SJCRH30 (cell line): ENCODE data around the gene SMG7. TPM values are rescaled to one million over a fixed set of nuclear protein-coding genes. Genes with fewer than 3 reads are reported as not detected.

ENCODE experiments used
- DNase-seq, 2 experiments: peaks; one replicate each; pipeline ENCODE4 v3.0.0-alpha.2; 2015 to 2020
- H3K27ac ChIP-seq: fragments of 250-450 bp; sonication (Bioruptor Pico); 2 replicates; pipeline ENCODE4 v1.5.1; 2020; ENCODE audit warnings: mild to moderate bottlenecking, moderate library complexity
- H3K27me3 ChIP-seq: fragments of 250-450 bp; sonication (Bioruptor Pico); 2 replicates; pipeline ENCODE4 v1.5.1; 2020; ENCODE audit warnings: mild to moderate bottlenecking, moderate library complexity
- H3K36me3 ChIP-seq: fragments of 250-450 bp; sonication (Bioruptor Pico); 2 replicates; pipeline ENCODE4 v1.5.1; 2020; ENCODE audit warnings: mild to moderate bottlenecking, moderate library complexity
- H3K4me1 ChIP-seq: fragments of 250-450 bp; sonication (Bioruptor Pico); 2 replicates; pipeline ENCODE4 v1.5.1; 2020; ENCODE audit warnings: mild to moderate bottlenecking, moderate library complexity
- H3K4me3 ChIP-seq: fragments of 250-450 bp; sonication (Bioruptor Pico); 2 replicates; pipeline ENCODE4 v1.5.1; 2020; ENCODE audit warnings: mild to moderate bottlenecking, moderate library complexity
- H3K9me3 ChIP-seq: fragments of 250-450 bp; sonication (Bioruptor Pico); replicated peaks from 2 replicates; pipeline ENCODE4 v1.5.1; 2020; ENCODE audit warnings: mild to moderate bottlenecking, moderate library complexity
- total RNA-seq: library from RNA; depleted of rRNA; stranded (reverse); fragments of >200 nt; shearing (Covaris generic); gene quantifications from 2 replicates; pipeline ENCODE4 v1.2.3, GENCODE V29; 2014

SMG7 gene
- total RNA-seq, 1 experiment from 2014 or later: 19.1 TPM

- Histone ChIP-seq H3K27ac (no peak overlapping the region), H3K36me3 (0 out of 2 replicates have a peak, but pooled peaks cover 3% of the 10 kb centered on the region), H3K9me3 (no peaks in the 10 kb centered on the region), H3K27me3 (no peaks in the 10 kb centered on the region), H3K4me3 (no peak overlapping the region), H3K4me1 (peaks cover 11% of the 10 kb centered on the region)
- DNase-seq: peak in 1 of 2 experiments; percentile 6
These were observed 5.9 kb downstream of the SMG7 start for GRCh38 chr1:183477986-183478781.

GRCh38 chr1:183480971-183481441 lies 8.7 kb downstream of the SMG7 start:
- H3K4me3 ChIP-seq: no peak overlapping the region
- no peak overlapping the region for H3K27ac ChIP-seq
- 0 out of 2 replicates have a peak, but pooled peaks cover 2% of the 10 kb centered on the region for H3K36me3 ChIP-seq
- H3K4me1 ChIP-seq: peaks cover 11% of the 10 kb centered on the region
- H3K27me3 ChIP-seq: no peaks in the 10 kb centered on the region
- DNase-seq: no peak
- no peaks in the 10 kb centered on the region for H3K9me3 ChIP-seq

GRCh38 chr1:183483224-183483623 lies 10.9 kb downstream of the SMG7 start:
- no peak overlapping the region for H3K4me3 ChIP-seq
- no peak for DNase-seq
- no peak overlapping the region for H3K27ac ChIP-seq
- no peaks in the 10 kb centered on the region for H3K27me3 ChIP-seq
- H3K9me3 ChIP-seq: no peaks in the 10 kb centered on the region
- H3K36me3 ChIP-seq: 0 out of 2 replicates have a peak, but pooled peaks cover 2% of the 10 kb centered on the region
- H3K4me1 ChIP-seq: peaks cover 6% of the 10 kb centered on the region

- H3K4me1 ChIP-seq: no peaks in the 10 kb centered on the region
- 0 out of 2 replicates have a peak, but pooled peaks cover 2% of the 10 kb centered on the region for H3K36me3 ChIP-seq
- no peaks in the 10 kb centered on the region for H3K9me3 ChIP-seq
- DNase-seq: no peak
- H3K4me3 ChIP-seq: no peak overlapping the region
- H3K27ac ChIP-seq: no peak overlapping the region
- no peaks in the 10 kb centered on the region for H3K27me3 ChIP-seq
These were observed 12.0 kb downstream of the SMG7 start for GRCh38 chr1:183484254-183484653.

- H3K27me3 ChIP-seq: no peaks in the 10 kb centered on the region
- H3K36me3 ChIP-seq: 0 out of 2 replicates have a peak, but pooled peaks cover 2% of the 10 kb centered on the region
- DNase-seq: no peak
- H3K27ac ChIP-seq: no peak overlapping the region
- no peak overlapping the region for H3K4me3 ChIP-seq
- H3K9me3 ChIP-seq: no peaks in the 10 kb centered on the region
- no peaks in the 10 kb centered on the region for H3K4me1 ChIP-seq
These were observed 12.6 kb downstream of the SMG7 start for GRCh38 chr1:183484851-183485250.

GRCh38 chr1:183487674-183488442 lies 15.6 kb downstream of the SMG7 start:
- no peak for DNase-seq
- 0 out of 2 replicates have a peak, but pooled peaks cover 2% of the 10 kb centered on the region for H3K36me3 ChIP-seq
- no peaks in the 10 kb centered on the region for H3K4me1 ChIP-seq
- H3K4me3 ChIP-seq: no peak overlapping the region
- no peak overlapping the region for H3K27ac ChIP-seq
- no peaks in the 10 kb centered on the region for H3K27me3 ChIP-seq
- no peaks in the 10 kb centered on the region for H3K9me3 ChIP-seq

GRCh38 chr1:183490932-183491331 lies 18.6 kb downstream of the SMG7 start:
- no peaks in the 10 kb centered on the region for H3K36me3 ChIP-seq
- no peaks in the 10 kb centered on the region for H3K9me3 ChIP-seq
- H3K27me3 ChIP-seq: no peaks in the 10 kb centered on the region
- DNase-seq: no peak
- no peaks in the 10 kb centered on the region for H3K4me1 ChIP-seq
- H3K4me3 ChIP-seq: no peak overlapping the region
- no peak overlapping the region for H3K27ac ChIP-seq

GRCh38 chr1:183493540-183494245 lies 21.4 kb downstream of the SMG7 start:
- H3K4me1 ChIP-seq: no peaks in the 10 kb centered on the region
- no peaks in the 10 kb centered on the region for H3K9me3 ChIP-seq
- no peak for DNase-seq
- H3K27ac ChIP-seq: no peak overlapping the region
- no peak overlapping the region for H3K4me3 ChIP-seq
- no peaks in the 10 kb centered on the region for H3K36me3 ChIP-seq
- no peaks in the 10 kb centered on the region for H3K27me3 ChIP-seq

GRCh38 chr1:183495420-183495819 lies 23.1 kb downstream of the SMG7 start:
- no peaks in the 10 kb centered on the region for H3K27me3 ChIP-seq

GRCh38 chr1:183497218-183497617 lies 24.9 kb downstream of the SMG7 start:
- no peaks in the 10 kb centered on the region for H3K4me1 ChIP-seq
- no peaks in the 10 kb centered on the region for H3K9me3 ChIP-seq

More at GRCh38 chr1:183495420-183495819, 23.1 kb downstream of the SMG7 start:
- Histone ChIP-seq H3K4me3 (no peak overlapping the region), H3K27ac (no peak overlapping the region), H3K36me3 (no peaks in the 10 kb centered on the region), H3K4me1 (no peaks in the 10 kb centered on the region), H3K9me3 (no peaks in the 10 kb centered on the region)
- DNase-seq: no peak

GRCh38 chr1:183498342-183498991 lies 26.2 kb downstream of the SMG7 start:
- no peak for DNase-seq
- Histone ChIP-seq H3K27me3 (no peaks in the 10 kb centered on the region), H3K9me3 (no peaks in the 10 kb centered on the region), H3K4me3 (no peak overlapping the region), H3K36me3 (no peaks in the 10 kb centered on the region), H3K4me1 (no peaks in the 10 kb centered on the region), H3K27ac (no peak overlapping the region)

More at GRCh38 chr1:183497218-183497617, 24.9 kb downstream of the SMG7 start:
- H3K36me3 ChIP-seq: no peaks in the 10 kb centered on the region
- H3K27me3 ChIP-seq: no peaks in the 10 kb centered on the region
- no peak overlapping the region for H3K27ac ChIP-seq
- H3K4me3 ChIP-seq: no peak overlapping the region
- no peak for DNase-seq

GRCh38 chr1:183505454-183506089 lies 33.3 kb downstream of the SMG7 start:
- H3K4me3 ChIP-seq: no peak overlapping the region
- H3K27ac ChIP-seq: no peak overlapping the region
- no peaks in the 10 kb centered on the region for H3K27me3 ChIP-seq
- no peaks in the 10 kb centered on the region for H3K9me3 ChIP-seq
- H3K4me1 ChIP-seq: no peaks in the 10 kb centered on the region
- no peak for DNase-seq
- no peaks in the 10 kb centered on the region for H3K36me3 ChIP-seq

- no peaks in the 10 kb centered on the region for H3K36me3 ChIP-seq
- H3K27me3 ChIP-seq: no peaks in the 10 kb centered on the region
- no peaks in the 10 kb centered on the region for H3K9me3 ChIP-seq
- H3K4me1 ChIP-seq: no peaks in the 10 kb centered on the region
- H3K27ac ChIP-seq: no peak overlapping the region
- no peak overlapping the region for H3K4me3 ChIP-seq
- DNase-seq: no peak
These were observed 34.3 kb downstream of the SMG7 start for GRCh38 chr1:183506561-183506960.

GRCh38 chr1:183508694-183509093 lies 36.4 kb downstream of the SMG7 start:
- Histone ChIP-seq H3K27me3 (no peaks in the 10 kb centered on the region), H3K36me3 (no peaks in the 10 kb centered on the region; the same call in 1 of the 2 replicates), H3K4me3 (no peak overlapping the region), H3K9me3 (no peaks in the 10 kb centered on the region), H3K4me1 (no peaks in the 10 kb centered on the region), H3K27ac (no peak overlapping the region)
- no peak for DNase-seq
